NCI-H1105 treated with DMSO at 0.1 percent for 48 hours (cell line): Measurements from ENCODE around the gene RBM10.
A peak's percentile ranks its signal among the peaks of the same experiment; 100 is the strongest.

ENCODE experiments used
- DNase-seq: peaks from one replicate; lab custom pipeline; 2025; lab: John Stamatoyannopoulos, UW

The RBM10 gene

DNA sequence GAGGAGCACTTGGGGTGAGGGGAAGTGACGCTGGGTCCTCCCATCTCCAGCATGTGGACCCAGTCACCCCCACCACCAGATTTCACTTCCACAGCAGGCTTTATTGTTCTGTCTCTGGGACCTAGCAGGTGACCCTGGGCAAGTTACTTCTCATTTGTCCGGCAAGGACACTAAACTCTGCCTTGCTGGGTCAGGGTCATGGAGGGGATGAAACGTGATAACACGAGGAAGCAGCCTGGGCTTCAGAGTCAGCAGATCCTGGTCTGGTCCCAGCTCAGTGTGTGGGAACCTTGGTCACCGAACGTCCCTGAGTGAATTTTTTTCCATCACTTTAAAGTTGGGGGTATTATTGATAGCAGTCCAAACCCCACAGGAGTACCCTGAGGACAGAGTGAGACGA, 52.5 kb downstream of the RBM10 start:
- no peak for DNase-seq

GRCh38 chrX:47198026-47198686, 53.1 kb downstream of the RBM10 start:
- DNase-seq, result no peak

DNA sequence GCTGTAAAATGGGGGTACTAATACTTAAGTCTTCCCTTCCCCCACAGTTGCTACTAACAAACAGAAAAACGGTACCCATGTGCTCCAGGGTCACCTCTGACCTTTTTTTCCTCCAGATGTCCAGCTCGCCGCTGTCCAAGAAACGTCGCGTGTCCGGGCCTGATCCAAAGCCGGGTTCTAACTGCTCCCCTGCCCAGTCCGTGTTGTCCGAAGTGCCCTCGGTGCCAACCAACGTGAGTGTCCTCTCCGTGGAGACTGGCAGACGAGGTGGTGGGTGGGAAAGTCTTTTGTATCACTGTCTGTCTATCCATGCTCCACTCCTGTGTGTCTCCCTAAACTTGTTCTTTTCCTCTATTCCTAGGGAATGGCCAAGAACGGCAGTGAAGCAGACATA, 53.7 kb downstream of the RBM10 start:
- DNase-seq, result no peak

- no peak for DNase-seq
These were observed 54.3 kb downstream of the RBM10 start for GRCh38 chrX:47199286-47199685.

GRCh38 chrX:47200385-47201150, 55.5 kb downstream of the RBM10 start:
- no peak for DNase-seq

DNA sequence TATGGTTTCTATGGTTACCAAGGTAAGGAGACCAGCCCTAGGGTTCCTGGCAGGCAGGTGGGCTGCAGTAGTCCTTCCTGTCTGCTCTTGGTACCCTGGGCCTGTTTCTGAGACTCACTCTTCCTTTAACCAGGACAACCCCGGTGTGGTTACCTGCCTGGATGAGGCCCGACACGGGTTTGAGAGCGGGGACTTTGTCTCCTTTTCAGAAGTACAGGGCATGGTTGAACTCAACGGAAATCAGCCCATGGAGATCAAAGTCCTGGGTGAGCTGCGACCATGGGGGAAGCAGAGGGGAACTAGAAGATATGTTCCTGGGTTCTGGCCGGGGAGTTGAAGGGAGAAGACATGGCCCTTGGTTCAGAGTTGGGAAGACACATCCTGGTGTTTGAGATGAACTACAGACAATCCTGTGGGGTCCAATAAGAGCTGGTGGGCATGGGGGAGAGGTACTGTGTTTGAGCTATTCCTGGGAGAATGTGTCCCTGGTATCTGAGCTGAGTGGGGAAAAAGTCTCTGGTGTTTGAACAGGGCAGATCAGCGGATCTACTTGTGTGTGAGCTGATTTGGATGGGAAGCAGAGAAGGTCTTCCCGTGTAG, 56.4 kb downstream of the RBM10 start:
- DNase-seq, result no peak

GRCh38 chrX:47202316-47202715, 57.3 kb downstream of the RBM10 start:
- no peak for DNase-seq

DNA sequence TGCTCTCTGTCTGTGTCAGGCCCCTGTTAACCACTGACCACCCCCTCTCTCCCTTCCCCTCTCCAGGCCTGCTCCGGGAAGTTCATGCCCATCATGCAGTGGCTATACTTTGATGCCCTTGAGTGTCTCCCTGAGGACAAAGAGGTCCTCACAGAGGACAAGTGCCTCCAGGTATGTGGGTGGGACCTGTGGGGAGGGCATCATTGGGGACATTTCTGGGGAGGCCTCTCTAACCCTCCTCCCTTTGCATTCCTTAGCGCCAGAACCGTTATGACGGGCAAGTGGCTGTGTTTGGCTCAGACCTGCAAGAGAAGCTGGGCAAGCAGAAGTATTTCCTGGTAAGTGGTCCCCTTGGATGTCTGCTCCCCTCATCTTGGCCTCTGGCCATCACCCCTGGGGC, 57.9 kb downstream of the RBM10 start:
- DNase-seq, result no peak

DNA sequence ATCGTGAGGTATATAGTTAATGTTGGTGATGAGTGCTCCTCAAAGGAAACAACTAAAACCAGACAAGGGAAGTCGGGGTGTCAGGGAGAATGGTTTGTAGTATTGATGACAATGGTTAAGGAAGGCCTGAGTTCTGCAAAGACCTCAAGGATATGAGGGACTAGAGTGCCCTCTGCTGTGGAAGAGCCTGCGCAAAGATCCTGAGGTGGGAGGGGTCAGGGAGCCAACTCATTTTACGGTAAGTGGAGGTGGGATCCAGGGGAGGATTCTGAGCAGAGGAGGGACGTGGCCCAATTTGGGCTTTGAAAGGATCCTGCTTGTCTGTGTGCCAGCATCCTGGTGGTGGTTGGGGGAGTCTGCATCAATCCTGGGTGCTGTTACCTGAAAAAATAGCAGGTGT, 59.9 kb downstream of the RBM10 start:
- no peak for DNase-seq

- no peak for DNase-seq
These were observed 61.3 kb downstream of the RBM10 start for GRCh38 chrX:47206316-47206715.

DNA sequence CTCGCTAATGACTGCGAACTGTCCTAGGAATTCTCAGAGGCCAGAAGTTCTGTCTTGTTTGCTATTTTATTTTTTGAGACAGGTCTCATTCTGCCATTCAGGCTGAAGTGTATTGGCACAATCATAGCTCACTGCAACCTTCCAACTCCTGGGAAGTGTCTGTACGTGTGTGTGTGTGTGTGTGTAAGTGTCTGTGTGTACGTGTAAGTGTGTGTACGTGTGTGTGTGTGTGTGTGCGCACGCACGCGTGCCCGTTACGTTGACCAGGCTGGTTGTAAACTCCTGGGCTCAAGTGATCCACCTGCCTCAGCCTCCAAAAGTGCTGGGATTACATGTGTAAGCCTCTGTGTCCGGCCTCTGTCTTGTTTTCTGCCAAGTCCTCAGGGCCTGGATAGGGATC, 63.1 kb downstream of the RBM10 start:
- DNase-seq, result no peak

- no peak for DNase-seq
These were observed 64.7 kb downstream of the RBM10 start for GRCh38 chrX:47209508-47210238.

DNA sequence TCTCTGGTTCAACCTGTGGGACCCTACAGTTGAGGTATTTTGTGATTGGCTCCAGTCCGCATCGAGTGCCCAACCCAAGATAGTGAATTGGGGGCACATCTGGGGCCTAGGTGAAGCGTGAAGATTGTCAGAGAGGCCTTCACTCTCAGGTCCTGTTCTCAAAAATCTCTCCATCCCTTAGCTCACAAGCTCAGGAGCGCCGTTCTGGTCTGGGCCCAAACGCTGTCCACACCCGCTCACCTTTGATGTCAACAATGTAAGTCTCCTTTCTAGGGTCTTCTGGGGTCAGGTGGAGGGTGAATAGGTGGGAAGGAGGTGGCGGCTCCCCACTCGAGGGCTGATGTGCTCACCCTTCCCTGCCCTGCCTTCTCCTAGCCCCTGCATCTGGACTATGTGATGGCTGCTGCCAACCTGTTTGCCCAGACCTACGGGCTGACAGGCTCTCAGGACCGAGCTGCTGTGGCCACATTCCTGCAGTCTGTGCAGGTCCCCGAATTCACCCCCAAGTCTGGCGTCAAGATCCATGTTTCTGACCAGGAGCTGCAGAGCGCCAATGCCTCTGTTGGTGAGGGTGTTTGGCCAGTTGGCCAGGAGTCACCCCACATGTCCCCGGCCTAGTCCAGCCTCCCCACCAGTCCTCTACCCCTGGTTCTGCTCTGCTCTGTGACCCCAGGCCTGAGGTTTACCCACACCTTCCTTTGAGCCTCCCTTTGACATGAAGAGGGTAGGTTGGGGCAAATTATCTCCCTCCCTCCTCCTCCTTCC, 65.8 kb downstream of the RBM10 start:
- DNase-seq, result no peak

DNA sequence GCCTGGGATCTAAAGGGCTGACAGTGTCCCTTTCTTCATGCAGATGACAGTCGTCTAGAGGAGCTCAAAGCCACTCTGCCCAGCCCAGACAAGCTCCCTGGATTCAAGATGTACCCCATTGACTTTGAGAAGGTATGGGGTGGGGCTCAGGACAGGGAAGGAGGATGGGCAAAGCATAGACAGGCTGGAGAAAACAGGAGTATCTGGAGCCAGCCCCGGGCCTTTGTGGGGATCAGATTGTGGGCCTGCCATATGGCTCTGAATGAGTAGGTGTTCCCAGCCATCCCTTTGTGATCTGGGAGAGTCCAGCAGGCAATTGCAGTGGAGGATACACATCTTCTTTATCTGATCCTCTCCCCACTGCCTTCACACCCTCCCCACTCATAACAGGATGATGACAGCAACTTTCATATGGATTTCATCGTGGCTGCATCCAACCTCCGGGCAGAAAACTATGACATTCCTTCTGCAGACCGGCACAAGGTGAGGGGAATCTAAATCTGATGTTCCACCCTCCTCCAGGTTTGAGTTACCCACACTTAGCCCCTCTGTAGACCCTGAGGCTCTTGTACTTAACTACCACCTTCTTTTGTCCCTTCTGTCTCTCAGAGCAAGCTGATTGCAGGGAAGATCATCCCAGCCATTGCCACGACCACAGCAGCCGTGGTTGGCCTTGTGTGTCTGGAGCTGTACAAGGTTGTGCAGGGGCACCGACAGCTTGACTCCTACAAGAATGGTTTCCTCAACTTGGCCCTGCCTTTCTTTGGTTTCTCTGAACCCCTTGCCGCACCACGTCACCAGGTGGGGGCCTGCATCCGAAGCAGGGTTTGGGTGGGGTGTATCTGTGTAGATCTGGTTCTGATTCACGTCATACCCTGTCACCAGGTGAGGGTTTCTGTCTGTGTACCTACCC, 67.6 kb downstream of the RBM10 start:
- no peak for DNase-seq

- no peak for DNase-seq
These were observed 69.5 kb downstream of the RBM10 start for GRCh38 chrX:47214435-47215077.

- no peak for DNase-seq
These were observed 70.4 kb downstream of the RBM10 start for GRCh38 chrX:47215291-47215900.

DNA sequence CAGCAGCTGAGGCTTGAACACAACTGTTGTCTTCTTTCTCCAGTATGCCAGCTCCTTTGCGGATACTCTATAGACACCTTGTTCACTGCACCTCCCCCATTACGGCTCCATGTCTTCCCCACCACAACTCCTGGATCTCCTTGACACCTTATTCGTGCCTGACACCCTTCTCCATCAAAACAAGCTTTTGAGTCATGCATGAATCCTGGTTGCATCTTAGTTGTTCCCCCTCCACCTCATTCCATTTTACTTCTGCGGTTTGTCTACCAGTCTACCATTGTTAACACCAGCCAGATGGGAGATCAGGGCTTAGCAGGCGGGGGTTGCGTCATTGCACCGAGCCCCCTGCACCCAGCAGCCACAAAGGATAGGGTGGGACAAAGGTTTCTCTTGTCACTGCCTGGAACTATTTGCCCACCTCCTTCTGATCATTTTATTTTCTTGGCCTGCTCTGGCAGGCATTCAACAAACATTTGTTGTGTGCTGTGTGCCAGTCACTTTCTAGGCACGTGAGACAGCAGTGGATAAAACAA, 71.4 kb downstream of the RBM10 start:
- DNase-seq, result no peak

DNA sequence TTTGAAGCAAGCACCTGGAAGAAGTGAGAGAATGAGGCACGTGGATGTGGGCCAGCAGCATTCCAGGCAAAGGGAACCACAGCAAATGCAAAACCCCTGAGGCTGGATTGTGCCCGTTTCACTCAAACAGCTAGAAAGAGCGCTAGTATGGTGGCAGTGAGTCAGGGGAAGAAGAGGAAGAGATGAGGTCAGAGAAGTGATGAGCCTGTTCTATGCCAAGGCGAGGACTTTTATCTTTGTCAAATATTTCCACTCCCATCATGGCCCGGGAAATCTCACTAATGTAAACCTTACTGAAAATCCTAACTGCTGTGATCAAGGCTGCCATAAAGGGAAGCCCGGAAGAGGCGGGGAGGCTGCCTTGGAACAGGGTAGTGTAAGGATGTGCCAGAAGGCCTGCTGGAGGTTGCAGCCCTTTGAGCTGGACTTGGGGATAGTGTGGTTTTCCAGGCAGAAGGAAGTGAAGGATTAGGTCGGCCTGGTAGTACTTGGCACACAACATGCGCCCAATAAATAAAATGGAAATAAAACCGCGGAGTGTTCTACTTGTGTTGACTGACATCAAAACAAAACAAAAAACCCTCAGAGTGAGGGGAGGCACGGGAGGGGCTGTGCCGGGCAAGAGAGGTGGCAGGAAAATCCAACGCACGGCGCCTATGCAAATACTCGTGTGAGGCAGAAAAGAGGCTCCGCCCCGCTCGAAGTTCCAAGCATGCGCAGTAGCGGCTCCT, 72.3 kb downstream of the RBM10 start:
- peak; percentile 14 for DNase-seq

DNA sequence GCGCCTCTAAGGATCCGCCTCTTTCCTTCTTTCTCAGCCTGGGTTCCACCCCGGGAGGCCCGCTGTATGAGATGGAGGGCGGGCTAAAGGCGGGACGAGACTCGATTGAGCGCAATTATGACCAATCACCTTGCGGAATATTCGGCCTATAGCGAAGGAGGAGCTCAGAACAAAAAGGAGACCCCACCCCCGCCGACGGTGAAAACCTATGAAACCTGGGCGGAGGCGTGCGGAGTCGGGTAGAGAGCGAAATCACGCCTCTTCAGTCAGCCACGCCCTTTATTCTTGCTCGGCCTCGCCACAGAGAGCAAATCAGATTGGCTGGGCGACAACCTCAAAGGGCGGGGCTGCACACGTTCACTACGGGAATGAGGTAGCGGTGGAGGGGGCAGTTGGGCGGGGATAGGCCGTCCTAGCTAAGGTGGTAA, 72.8 kb downstream of the RBM10 start:
- DNase-seq, result peak; percentile 97
